Occipital lobe (tissue), 2 donors: ENCODE measurements around the gene ZNF689. TPM values are rescaled to one million over a fixed set of nuclear protein-coding genes. Genes with fewer than 3 reads are reported as not detected.
"Not testable (repeated sequence)": the region's sequence is repeated elsewhere in the genome, so short reads cannot be mapped to it uniquely, and the experiment has no call there.

Experiments used
- DNase-seq: peaks from one replicate; lab custom pipeline; 2025; lab: John Stamatoyannopoulos, UW
- total RNA-seq: library from RNA; depleted of rRNA; stranded (reverse); fragments of >200 nt; gene quantifications from one replicate; pipeline ENCODE4 v1.2.3, GENCODE V29; 2014

Gene ZNF689
- total RNA-seq, 1 donor from 2014 or later, result 8.9 TPM

- no peak for DNase-seq
These were observed 9.3 kb downstream of the ZNF689 start for GRCh38 chr16:30600929-30601328.

GRCh38 chr16:30600215-30600614, 10.0 kb downstream of the ZNF689 start:
- no peak for DNase-seq

GRCh38 chr16:30592871-30593270, 17.3 kb downstream of the ZNF689 start:
- DNase-seq, result no peak

GRCh38 chr16:30590869-30591268, 19.3 kb downstream of the ZNF689 start:
- not testable (repeated sequence) for DNase-seq

GRCh38 chr16:30589582-30589981, 20.6 kb downstream of the ZNF689 start:
- not testable (repeated sequence) for DNase-seq

- DNase-seq, result no peak
These were observed 21.5 kb downstream of the ZNF689 start for GRCh38 chr16:30588651-30589050.

GRCh38 chr16:30585400-30586191, 24.6 kb downstream of the ZNF689 start, which contains the start of gene ZNF785:
Gene ZNF785 (minus strand): TSS chr16:30585697. CDS start chr16:30585611, 86 bp downstream.
- DNase-seq, result peak; percentile 99

GRCh38 chr16:30585022-30585399, 25.2 kb downstream of the ZNF689 start:
- no peak for DNase-seq

- no peak for DNase-seq
These were observed 27.4 kb downstream of the ZNF689 start for GRCh38 chr16:30582611-30583340.

GRCh38 chr16:30581457-30581856, 28.7 kb downstream of the ZNF689 start:
- no peak for DNase-seq

- no peak for DNase-seq
These were observed 35.5 kb downstream of the ZNF689 start for GRCh38 chr16:30574678-30575077.

- peak; percentile 95 for DNase-seq
These were observed 38.5 kb downstream of the ZNF689 start, which contains the start of gene ZNF688 for GRCh38 chr16:30571445-30572322. Gene ZNF688 (minus strand): TSS chr16:30571714. CDS start chr16:30571629, 85 bp downstream.

- peak; percentile 52 for DNase-seq
These were observed 39.3 kb downstream of the ZNF689 start for GRCh38 chr16:30570636-30571444.

- no peak for DNase-seq
These were observed 40.2 kb downstream of the ZNF689 start for GRCh38 chr16:30569746-30570635.

GRCh38 chr16:30569281-30569680, 40.9 kb downstream of the ZNF689 start:
- no peak for DNase-seq

- no peak for DNase-seq
These were observed 42.1 kb downstream of the ZNF689 start for GRCh38 chr16:30567991-30568638.

- DNase-seq, result no peak
These were observed 42.8 kb downstream of the ZNF689 start for GRCh38 chr16:30567160-30567990.

GRCh38 chr16:30566531-30566930, 43.7 kb downstream of the ZNF689 start:
- no peak for DNase-seq
